NCI-H446 (cell line): Measurements from ENCODE around the gene GPC6.

Experiments used
- DNase-seq, 2 experiments: peaks; one replicate each; lab custom pipeline; 2025; lab: John Stamatoyannopoulos, UW

Gene GPC6

GRCh38 chr13:94412870-94413597 is 1186.4 kb downstream of the GPC6 start:
- DNase-seq = no peak

DNA sequence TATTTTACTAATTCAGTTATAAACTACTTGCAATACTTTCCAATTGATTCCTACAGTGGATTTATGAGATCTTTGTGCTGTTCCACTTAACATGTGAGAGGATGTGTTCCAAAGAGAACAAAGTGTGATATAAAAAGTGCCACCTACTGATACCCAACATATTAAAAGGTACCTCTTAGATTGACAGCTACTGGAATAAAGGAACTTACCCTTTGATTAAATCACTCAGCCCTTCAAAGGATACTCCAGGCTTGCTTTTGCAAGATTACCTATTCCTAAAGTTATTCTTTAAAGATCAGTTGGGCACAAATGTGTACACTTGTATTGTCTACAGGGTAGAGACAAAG is 1187.0 kb downstream of the GPC6 start:
- no peak for DNase-seq

DNA sequence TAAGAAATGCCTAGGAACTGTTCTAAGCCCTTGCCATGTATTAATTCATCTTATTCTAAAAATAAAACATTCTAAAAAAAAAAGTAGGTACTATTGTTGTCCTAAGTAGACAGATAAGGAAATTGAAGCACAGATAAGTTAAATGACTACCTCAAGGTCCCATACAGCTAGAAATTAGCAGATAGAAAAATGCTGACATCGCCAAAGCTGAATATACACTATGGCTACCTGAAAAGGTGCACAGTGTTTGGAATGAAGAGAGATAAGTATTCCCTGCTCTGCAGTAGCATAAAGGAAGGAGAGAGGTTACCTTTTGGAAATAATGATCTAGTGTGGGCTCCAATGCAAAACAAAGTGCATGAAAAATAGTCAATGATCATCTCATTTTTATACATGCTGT is 1187.5 kb downstream of the GPC6 start:
- no peak for DNase-seq

GRCh38 chr13:94414708-94415107 is 1188.1 kb downstream of the GPC6 start:
- DNase-seq = no peak

DNA sequence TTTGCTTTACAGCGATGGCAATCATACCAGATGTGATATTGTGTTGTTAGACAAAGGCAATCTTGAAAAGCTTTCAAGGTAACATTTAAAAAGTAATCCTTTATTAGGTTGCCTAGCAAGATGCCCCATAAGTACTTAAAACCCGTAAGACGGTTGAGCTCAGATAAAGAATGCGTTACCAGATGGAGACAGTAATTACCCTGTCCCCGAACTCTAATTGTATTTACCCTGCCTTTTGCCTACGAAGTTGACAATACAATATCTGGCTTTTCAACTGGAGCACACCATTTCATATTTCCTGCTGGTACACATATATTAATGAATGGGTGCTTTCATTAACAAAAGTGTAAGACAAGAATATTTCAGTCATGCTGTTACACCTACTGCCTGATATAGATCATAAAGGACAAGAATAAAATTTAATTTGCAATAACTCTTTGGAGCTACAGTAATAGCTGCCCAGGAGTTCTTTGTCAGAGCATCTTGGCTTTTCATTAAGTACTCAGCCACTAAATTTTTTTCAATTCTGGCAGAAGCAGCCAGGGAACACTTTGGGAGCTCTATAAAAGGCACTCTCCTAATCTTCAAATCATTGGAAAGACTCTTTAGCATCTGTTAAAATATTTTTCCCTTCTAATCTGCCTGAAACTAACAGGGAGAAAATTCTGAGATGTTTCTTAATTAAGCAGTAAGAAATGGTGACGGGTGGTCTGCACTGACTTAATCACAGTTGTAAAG is 1189.1 kb downstream of the GPC6 start:
- DNase-seq = peak in 1 of 2 experiments; percentile 23

- DNase-seq = peak in 1 of 2 experiments; percentile 24
These were observed 1190.0 kb downstream of the GPC6 start for GRCh38 chr13:94416454-94417080.

DNA sequence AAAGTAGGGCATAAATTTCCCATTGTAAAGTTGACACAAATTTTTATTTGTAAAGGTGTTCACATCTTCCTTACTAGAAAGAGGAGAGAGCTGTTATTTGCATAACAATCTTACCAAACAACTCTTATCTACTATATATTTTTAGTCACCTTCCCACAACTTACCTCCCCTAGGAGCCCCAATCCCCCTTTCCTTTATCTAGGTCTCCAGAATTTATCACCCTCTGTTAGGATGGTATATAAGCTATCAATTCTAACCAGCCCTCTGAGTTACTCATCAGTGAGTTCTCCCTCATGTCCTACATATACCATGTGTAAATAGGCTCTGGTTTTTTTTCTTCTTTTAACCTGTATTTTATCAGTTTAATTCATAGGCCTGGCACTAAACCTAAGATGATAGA is 1190.7 kb downstream of the GPC6 start:
- no peak for DNase-seq

- DNase-seq = no peak
These were observed 1192.8 kb downstream of the GPC6 start for GRCh38 chr13:94419304-94419924.

- DNase-seq = no peak
These were observed 1193.3 kb downstream of the GPC6 start for GRCh38 chr13:94419925-94420305.

GRCh38 chr13:94427313-94427953 is 1200.8 kb downstream of the GPC6 start:
- no peak for DNase-seq

- DNase-seq = no peak
These were observed 1205.0 kb downstream of the GPC6 start for GRCh38 chr13:94431574-94431973.

DNA sequence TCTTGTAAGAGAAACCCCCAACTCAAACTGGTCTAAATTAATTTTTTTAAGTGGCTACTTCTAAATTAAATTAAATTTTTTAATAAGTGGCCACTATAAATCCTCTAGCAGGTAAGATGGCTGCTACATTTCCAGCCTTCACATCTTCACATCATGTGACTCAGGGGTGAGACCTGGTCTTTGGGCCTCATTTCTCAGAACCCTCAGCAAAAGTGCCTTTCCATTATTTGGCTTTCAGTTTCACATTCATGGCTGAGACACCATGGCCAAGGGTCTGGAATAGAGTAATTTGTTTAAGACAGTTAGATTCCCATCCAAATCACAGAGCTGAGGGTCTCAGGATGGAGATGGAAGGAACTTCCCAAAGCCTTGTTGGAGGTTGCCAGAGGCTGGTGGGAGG is 1205.4 kb downstream of the GPC6 start:
- no peak for DNase-seq

GRCh38 chr13:94433055-94433961 is 1206.7 kb downstream of the GPC6 start:
- DNase-seq = no peak

GRCh38 chr13:94435604-94436226 is 1209.1 kb downstream of the GPC6 start:
- peak; percentile 11 to 50 for DNase-seq

DNA sequence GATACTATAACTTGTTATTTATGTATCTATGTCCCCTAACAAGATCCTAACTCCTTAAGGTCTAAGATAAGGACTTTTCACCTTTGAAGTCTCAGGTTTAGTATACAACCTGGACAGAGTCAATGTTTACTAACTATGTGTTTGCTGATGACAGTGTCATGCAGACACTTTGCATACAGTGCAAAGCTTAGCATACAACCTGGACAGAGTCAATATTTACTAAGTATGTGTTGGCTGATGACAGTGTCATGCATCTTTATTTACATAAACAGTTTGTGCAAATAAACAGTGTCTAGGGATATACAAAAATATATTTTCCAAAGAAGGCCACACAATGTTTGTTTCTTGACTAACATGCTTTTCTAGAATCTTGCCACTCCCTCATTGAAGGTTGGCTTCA is 1218.2 kb downstream of the GPC6 start:
- DNase-seq = no peak

GRCh38 chr13:94454334-94454733 is 1227.7 kb downstream of the GPC6 start:
- DNase-seq = no peak

DNA sequence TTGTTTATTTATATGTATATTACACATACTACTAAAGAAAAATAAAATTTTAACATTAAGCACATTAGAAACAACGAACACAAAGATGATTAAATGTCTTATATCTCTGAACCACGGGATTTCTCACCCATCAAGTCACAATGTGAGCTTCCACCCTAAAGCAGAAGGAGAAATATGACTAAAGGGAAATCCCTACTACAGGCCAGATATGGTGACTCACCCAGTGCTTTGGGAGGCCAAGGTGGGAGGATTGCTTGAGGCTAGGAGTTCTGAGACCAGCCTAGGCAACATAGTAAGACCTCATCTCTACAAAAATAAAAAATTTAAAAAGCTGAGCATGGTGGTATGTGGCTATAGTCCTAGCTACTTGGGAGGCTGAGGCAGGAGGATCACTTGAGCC is 1228.3 kb downstream of the GPC6 start:
- no peak for DNase-seq

- DNase-seq = no peak
These were observed 1228.8 kb downstream of the GPC6 start for GRCh38 chr13:94455414-94455813.
